ENCODE measurements around the gene LYL1. TPM values are rescaled to one million over a fixed set of nuclear protein-coding genes. Genes with fewer than 3 reads are reported as not detected.

LYL1 gene
- total RNA-seq, 1 donor from 2014 or later, result 0.50 TPM

- DNase-seq (ENCODE audit: low spot score, unreplicated experiment), result no peak
- Mint-ChIP-seq H3K36me3 (ENCODE audit: insufficient read depth) (peaks cover 2% of the 10 kb centered on the region), H3K27ac (no peak overlapping the region), H3K9me3 (ENCODE audit: low read depth) (no peaks in the 10 kb centered on the region), H3K27me3 (peaks cover 20% of the 10 kb centered on the region), H3K4me1 (ENCODE audit: low read depth) (no peaks in the 10 kb centered on the region), H3K4me3 (ENCODE audit: low read depth) (no peak overlapping the region)
- no peak for TF ChIP-seq CTCF (IDR thresholded peaks at IDR 0.05; ENCODE audit: unreplicated experiment)
These were observed 1.1 kb upstream of the LYL1 start for GRCh38 chr19:13103581-13104359.

GRCh38 chr19:13102416-13102665 is 317 bp downstream of the LYL1 start:
- no peaks in the 10 kb centered on the region for H3K4me1 Mint-ChIP-seq (ENCODE audit: low read depth)
- TF ChIP-seq CTCF (IDR thresholded peaks at IDR 0.05; ENCODE audit: unreplicated experiment), result no peak
- no peaks in the 10 kb centered on the region for H3K9me3 Mint-ChIP-seq (ENCODE audit: low read depth)
- peaks cover under 1% of the 10 kb centered on the region for H3K36me3 Mint-ChIP-seq (ENCODE audit: insufficient read depth)
- no peak overlapping the region for H3K4me3 Mint-ChIP-seq (ENCODE audit: low read depth)
- DNase-seq (ENCODE audit: low spot score, unreplicated experiment), result no peak
- peaks cover 32% of the 10 kb centered on the region for H3K27me3 Mint-ChIP-seq
- H3K27ac Mint-ChIP-seq, result no peak overlapping the region

DNA sequence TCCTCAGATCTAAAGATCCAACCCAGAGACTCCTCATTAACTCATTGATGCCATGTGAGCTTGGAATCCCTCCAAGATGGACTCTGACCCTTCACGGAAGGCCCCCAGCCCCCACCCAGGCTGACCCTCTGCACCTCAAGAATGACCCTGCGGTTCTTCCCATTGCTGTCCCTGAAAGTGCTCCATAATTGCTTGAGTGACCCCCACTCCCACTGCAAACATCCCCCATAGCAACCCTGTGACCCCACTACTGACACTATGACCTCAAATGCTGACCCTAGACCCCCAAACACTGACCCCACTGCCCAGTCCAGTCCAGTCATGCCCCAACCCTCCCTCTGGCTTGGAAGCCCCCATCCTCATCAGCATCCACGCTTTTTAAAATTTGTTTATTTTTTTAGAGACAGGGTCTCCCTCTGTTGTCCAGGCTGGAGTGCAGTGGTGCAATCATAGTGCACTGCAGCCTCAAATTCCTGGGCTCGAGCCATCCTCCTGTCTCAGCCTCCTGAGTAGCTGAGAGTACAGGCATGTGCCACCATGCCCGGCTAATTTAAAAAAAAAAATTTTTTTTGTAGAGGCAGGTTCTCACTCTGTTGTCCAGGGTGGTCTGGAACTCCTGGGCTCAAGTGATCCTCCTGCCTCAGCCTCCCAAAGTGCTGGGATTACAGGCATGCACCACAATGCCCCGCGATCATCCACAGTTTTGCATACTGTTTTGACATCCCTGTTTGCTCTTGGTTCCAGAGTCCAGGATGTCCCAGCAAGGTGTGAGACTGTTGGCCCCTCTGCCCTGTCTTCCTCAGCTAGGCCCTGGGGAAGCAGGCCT is 855 bp downstream of the LYL1 start:
- H3K27ac Mint-ChIP-seq, result no peak overlapping the region
- no peaks in the 10 kb centered on the region for H3K36me3 Mint-ChIP-seq (ENCODE audit: insufficient read depth)
- no peak for TF ChIP-seq CTCF (IDR thresholded peaks at IDR 0.05; ENCODE audit: unreplicated experiment)
- H3K4me1 Mint-ChIP-seq (ENCODE audit: low read depth), result no peaks in the 10 kb centered on the region
- no peak for DNase-seq (ENCODE audit: low spot score, unreplicated experiment)
- H3K27me3 Mint-ChIP-seq, result peaks cover 38% of the 10 kb centered on the region
- no peak overlapping the region for H3K4me3 Mint-ChIP-seq (ENCODE audit: low read depth)
- no peaks in the 10 kb centered on the region for H3K9me3 Mint-ChIP-seq (ENCODE audit: low read depth)

DNA sequence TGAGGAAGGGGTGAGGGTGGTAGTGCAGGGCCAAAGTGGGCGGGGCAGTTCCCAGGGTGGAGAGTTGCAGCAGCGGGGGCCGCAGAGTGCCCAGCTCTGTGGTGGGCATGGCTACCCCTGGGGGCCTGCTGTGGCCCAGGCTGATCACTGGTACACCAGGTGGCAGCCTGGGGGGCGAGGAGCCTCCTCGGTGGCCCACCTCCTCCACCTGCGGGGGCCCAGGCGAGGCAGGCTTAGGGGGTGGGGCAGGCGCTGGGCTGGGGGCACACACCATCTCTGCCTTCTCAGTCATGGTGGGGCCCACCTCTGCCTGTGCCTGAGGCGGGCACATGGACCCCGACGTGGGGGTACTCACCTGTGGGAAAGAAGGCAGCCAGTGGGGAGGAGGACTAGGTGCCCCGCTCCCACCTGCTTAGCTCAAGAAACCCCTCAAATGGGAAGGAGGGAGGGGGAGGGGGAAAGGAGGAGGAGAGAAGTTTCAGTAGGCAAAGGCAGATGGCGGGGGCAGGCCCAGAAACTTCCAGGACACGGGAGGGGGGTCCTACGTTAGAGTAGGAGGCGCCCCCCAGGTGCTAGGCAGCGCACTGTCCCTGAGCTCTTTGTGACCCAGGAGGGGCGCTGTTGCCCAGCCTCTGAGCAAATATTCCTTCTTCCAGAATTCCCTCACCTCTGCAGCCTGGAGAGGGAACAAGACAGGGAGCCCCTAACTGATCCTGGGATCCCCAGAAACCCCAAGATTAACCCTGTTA is 1.6 kb downstream of the LYL1 start:
- H3K4me3 Mint-ChIP-seq (ENCODE audit: low read depth), result no peak overlapping the region
- peak; percentile 28 for TF ChIP-seq CTCF (IDR thresholded peaks at IDR 0.05; ENCODE audit: unreplicated experiment)
- H3K9me3 Mint-ChIP-seq (ENCODE audit: low read depth), result no peaks in the 10 kb centered on the region
- peaks cover 41% of the 10 kb centered on the region for H3K27me3 Mint-ChIP-seq
- no peaks in the 10 kb centered on the region for H3K36me3 Mint-ChIP-seq (ENCODE audit: insufficient read depth)
- peaks cover 3% of the 10 kb centered on the region for H3K4me1 Mint-ChIP-seq (ENCODE audit: low read depth)
- no peak overlapping the region for H3K27ac Mint-ChIP-seq
- no peak for DNase-seq (ENCODE audit: low spot score, unreplicated experiment)

DNA sequence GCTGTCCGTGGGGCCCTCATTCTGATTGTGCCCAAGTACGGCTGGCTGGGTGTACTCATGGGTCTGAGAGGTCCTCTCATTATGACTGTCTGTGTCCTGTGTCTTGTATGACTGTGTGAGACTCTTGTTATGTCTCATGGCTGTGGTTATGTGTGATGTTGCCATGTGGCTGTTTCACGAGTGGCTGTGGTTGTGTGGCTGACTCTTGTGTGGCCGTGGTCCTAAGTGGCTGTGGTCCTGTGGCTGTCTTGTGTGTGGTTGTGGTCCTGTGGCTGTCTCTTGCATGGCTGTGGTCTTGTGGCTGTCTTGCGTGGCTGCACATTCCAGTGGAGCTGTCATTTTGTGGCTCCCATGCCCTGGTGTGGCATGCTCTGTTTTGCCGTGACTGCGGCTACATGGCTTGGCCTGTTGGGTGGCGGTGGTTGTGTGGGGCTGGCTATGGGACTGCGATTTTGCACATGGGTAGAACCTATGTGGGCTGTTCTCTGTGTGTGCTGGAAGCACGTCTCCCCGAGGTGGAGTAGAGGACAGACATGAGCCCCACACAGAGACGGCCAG is 2.5 kb downstream of the LYL1 start:
- DNase-seq (ENCODE audit: low spot score, unreplicated experiment), result no peak
- H3K27ac Mint-ChIP-seq, result no peak overlapping the region
- no peak overlapping the region for H3K4me3 Mint-ChIP-seq (ENCODE audit: low read depth)
- no peaks in the 10 kb centered on the region for H3K9me3 Mint-ChIP-seq (ENCODE audit: low read depth)
- H3K27me3 Mint-ChIP-seq, result peaks cover 46% of the 10 kb centered on the region
- TF ChIP-seq CTCF (IDR thresholded peaks at IDR 0.05; ENCODE audit: unreplicated experiment), result no peak
- H3K36me3 Mint-ChIP-seq (ENCODE audit: insufficient read depth), result no peaks in the 10 kb centered on the region
- H3K4me1 Mint-ChIP-seq (ENCODE audit: low read depth), result peaks cover 3% of the 10 kb centered on the region

Measured in progenitor cell of endocrine pancreas (in vitro differentiated cells).